ENCODE data around the gene OCSTAMP. TPM values are rescaled to one million over a fixed set of nuclear protein-coding genes. Genes with fewer than 3 reads are reported as not detected.

Gene OCSTAMP
- polyA plus RNA-seq, 1 donor, result not detected

DNA sequence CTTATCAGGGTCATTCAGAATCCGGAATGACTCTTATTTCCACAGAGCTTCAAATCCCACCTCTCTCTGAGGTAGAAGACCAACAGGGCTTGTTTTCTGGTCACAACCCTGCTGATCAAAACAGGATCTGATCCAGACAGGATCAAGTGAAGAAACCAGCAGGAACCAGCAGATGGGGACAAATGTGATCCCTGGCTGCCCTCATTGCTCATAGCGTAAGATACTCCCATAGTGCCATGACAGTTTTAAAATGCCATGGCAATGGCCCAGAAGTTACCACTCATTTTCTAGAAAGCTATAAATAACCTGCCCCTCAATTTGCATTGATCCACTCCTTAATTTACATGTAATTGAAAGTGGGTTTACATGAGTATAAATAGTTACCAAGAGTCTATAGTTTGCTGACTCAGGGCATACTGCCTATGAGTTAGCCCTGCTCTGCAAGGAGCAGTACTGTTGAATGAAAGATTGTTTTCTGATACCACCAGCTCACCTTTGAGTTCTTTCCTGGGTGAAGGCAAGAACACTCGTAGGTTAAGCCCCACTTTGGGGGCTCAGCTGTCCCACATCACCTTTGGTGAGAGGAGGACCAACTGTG lies 30.9 kb downstream of the OCSTAMP start:
- DNase-seq, result no peak

DNA sequence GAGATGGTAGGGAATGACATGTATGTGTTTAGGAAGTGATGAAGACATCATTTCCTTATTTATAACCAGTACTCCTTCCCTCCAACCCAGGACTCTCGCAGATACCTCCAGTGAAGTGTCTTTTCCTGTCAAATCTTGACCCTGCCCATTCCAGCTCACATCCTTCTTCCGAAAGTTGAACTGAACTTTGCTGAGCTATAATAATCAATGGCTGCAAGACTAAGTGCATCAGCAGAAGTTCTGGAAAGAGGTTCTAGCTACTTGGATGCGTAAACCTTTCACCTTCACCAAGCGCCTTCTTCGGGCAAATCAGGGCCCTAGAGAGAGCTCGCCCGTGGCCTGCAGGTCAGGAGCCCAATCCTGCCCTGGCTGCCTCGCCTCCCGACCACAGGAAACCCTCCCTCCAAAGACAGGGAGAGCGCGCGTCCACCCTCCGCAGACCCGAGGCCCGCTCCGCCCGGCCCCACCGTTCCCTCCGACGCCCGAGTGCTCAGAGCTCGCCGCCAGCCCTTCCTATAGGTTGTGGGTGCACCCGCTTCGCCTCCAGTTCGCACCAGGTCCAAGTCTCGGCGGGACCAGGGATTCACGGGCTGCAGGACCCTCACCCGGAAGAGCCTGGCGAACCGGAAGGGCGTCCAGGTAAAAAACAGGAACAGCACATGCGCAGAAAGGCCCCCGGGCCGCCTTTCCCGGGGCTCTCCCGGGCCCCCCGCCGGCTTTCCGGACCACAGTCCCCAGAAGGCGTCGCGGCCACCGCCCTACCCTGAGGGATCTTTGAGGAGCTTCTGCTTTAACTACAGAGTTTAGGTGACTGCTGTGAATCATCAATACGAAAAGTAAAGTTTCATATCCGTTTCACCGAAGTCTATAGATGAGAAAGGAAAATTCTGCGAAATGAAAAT lies 37.3 kb downstream of the OCSTAMP start, which contains the start of gene ZNF334:
TSS of gene ZNF334 (minus strand) at position 617 of the 902 bp plus-strand sequence. CDS start 1,457 bp downstream, outside the sequence.
- DNase-seq, result peak; percentile 82

DNA sequence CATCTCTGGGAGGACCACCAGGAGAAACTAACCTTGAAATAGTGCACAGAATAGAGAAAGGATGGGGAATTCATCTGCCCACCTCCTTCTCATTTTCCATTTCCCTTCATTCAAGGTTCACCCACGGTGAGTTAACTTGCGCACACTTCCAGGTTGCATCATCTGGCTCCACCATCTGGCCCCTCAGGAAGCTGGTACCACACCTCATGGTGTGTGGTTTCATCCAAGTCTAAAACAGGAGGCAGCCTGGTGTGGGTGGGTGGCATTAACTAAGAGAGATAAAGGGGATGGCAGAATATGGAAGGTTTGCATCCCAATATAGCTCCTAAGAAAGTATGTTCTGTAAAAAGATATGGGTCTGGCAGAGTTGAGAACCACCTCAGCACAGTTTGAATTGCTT lies 40.9 kb downstream of the OCSTAMP start:
- DNase-seq, result no peak

DNA sequence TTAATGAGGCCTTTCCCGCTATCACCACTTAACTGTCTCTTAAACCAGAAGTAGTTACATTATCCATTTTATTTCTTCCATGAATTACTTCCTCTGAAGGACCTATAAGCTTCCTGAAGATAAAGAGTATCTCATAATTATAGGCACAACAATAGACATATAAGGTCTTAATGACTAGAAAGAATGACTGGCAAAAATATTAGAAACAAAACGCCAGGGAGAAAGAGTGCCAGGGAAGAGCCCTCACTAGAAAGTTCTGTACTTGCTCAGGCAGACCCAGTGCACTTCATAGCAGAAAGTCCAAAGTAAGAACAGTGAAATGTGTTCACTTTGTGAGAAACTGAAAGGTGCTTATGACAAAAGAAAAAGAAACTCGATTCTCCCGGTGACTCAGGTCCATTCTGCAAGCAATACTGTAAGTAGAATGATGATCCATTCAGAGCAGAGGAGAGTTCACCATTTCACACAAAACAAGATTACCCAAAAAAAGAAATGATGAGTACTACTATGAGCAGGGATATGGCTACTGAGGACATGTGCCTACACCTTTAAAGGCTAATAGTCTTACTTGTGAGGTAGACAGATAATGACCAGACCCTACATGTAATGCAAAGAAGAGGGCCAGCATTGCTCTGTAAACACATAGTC lies 42.6 kb downstream of the OCSTAMP start:
- no peak for DNase-seq

DNA sequence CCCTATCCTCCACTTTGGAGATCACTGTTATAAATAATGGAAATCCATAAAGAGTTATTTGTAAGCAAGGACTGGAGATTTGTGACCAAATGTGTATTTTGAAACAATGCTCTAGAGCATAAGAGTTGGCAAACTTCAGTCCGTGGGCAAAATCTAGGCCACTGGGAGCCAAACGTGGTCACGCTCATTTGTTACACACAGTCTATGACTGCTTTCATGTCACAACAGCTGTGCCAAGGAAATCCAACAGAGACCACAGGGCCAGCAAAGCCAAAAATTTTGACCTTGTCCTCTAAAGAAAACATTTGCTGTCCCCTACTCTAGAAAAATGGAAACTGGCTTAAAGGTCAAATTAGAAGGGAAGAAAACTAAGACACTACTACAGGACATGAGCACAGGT lies 44.9 kb downstream of the OCSTAMP start:
- DNase-seq, result no peak

DNA sequence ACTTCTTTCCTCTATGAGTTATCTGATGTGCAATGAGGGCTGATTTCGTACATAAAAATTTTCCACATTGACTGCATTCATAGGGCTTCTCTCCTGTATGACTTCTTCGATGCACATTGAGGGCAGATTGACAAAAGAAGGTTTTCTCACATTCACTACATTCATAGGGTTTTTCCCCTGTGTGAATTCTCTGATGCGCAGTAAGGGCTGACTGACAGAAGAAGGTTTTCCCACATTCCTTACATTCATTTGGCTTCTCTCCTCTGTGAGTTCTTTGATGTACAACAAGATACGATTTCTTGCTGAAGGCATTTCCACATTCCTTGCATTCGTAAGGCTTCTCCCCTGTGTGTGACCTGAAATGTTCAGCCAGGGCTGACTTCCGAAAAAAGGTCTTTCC lies 48.5 kb downstream of the OCSTAMP start:
- no peak for DNase-seq

DNA sequence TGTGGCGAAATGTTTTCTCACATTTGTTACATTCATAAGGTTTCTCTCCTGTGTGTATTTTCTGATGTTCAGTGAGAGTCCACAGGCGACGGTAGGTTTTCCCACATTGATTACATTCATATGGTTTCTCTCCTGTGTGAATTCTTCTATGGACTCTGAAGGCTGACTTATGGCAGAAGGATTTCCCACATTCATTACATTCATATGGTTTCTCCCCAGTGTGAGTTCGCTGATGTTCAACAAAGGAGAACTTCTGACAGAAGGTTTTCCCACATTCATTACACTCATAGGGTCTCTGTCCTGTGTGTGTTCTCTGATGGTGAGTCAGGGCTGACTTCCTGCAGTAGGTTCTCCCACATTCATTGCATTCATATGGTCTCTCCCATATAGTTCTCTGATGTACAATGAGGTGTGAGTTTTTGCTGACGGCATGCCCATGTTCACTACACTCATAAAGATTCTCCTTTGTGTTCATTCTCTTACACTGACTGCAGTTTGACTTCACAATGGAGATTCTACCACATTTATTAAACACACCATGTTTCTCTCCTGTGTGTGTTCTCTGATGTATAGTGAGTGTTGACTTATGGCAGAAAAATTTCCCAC lies 49.0 kb downstream of the OCSTAMP start:
- DNase-seq, result no peak

DNA sequence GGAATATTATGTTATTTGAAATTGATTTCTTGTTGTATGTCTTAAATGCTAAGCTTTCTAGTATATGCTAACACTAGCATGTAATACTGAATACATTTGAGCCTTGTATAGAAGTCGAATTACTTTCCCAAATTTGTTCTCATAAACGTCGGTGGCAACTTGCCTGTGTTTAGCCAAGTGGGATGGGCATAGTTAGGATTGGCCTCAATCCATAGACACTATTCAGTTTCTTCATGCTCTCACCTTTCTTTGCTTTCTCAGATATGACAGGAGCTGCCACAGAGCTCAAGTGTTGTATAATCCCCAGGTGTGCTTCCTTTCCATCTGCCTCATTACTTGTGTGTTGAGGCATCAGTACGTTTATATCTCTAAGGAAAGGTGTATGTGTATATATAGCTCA lies 56.4 kb downstream of the OCSTAMP start:
- no peak for DNase-seq

DNA sequence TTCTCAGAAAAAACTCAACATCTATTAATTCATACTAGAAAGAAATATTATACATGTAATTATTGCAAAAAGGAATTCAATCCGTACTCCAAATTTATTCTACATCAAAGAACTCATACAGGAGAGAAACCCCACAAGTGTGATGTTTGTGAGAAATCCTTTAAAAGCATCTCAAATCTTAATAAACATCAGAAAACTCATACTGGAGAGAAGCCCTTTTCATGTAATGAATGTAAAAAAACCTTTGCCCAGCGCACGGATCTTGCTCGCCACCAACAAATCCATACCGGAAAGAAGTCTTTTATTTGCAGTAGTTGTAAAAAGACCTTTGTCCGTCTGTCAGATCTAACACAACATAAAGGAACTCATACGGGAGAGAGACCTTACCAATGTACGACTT lies 59.1 kb downstream of the OCSTAMP start:
- no peak for DNase-seq

Other genes starting within 250 kb of the OCSTAMP start
- gene CDH22, start 242.2 kb downstream of the OCSTAMP start, polyA plus RNA-seq (ENCODE audit: insufficient read length), result not detected
- 74.5 TPM for gene ELMO2, start 144.0 kb downstream of the OCSTAMP start, polyA plus RNA-seq (ENCODE audit: insufficient read length)
- gene ZNF334, start 37.1 kb downstream of the OCSTAMP start, polyA plus RNA-seq (ENCODE audit: insufficient read length), result 56.4 TPM
- gene SLC13A3, start 100.8 kb upstream of the OCSTAMP start, polyA plus RNA-seq (ENCODE audit: insufficient read length), result 19.3 TPM
- 17.4 TPM for gene TP53RK, start 138.8 kb upstream of the OCSTAMP start, polyA plus RNA-seq (ENCODE audit: insufficient read length)
- 16.6 TPM for gene SLC2A10, start 159.0 kb upstream of the OCSTAMP start, polyA plus RNA-seq (ENCODE audit: insufficient read length)